BE2C (cell line): ENCODE results near the gene RNF150.

Experiments
- DNase-seq: peaks from one replicate; pipeline ENCODE4 v3.0.0-alpha.2; 2020
- H3K27me3 ChIP-seq: fragments of 250-450 bp; sonication (Bioruptor Pico); 2 replicates; pipeline ENCODE4 v1.5.1; 2020; ENCODE audit warnings: mild to moderate bottlenecking
- H3K36me3 ChIP-seq: fragments of 250-450 bp; sonication (Bioruptor Pico); 2 replicates; pipeline ENCODE4 v1.5.1; 2020; ENCODE audit warnings: mild to moderate bottlenecking
- H3K4me1 ChIP-seq: fragments of 250-450 bp; sonication (Bioruptor Pico); 2 replicates; pipeline ENCODE4 v1.5.1; 2020
- H3K4me3 ChIP-seq: 2 replicates; pipeline ENCODE4 v1.5.1; 2011; ENCODE audit warnings: low read depth, low read length
- H3K9me3 ChIP-seq: fragments of 250-450 bp; sonication (Bioruptor Pico); 2 replicates; pipeline ENCODE4 v1.5.1; 2020
- CTCF ChIP-seq: IDR thresholded peaks from 2 replicates; pipeline ENCODE4 v1.5.1; 2012; ENCODE audit warnings: mild to moderate bottlenecking, low read depth, low read length

RNF150 gene

GRCh38 chr4:140994015-140994414 lies 139.3 kb downstream of the RNF150 start:
- H3K36me3 ChIP-seq, result 0 out of 2 replicates have a peak, but pooled peaks cover 2% of the 10 kb centered on the region
- H3K9me3 ChIP-seq, result no peaks in the 10 kb centered on the region
- H3K27me3 ChIP-seq, result no peaks in the 10 kb centered on the region
- H3K4me3 ChIP-seq, result no peak overlapping the region
- no peak for DNase-seq
- no peaks in the 10 kb centered on the region for H3K4me1 ChIP-seq
- TF ChIP-seq CTCF, result no peak

- Histone ChIP-seq H3K4me3 (no peak overlapping the region), H3K4me1 (no peaks in the 10 kb centered on the region), H3K9me3 (no peaks in the 10 kb centered on the region), H3K36me3 (0 out of 2 replicates have a peak, but pooled peaks cover 2% of the 10 kb centered on the region), H3K27me3 (no peaks in the 10 kb centered on the region)
- DNase-seq, result peak; percentile 12
- no peak; the same call in 1 of the 2 replicates for TF ChIP-seq CTCF
Measured at GRCh38 chr4:140993370-140993769, 139.9 kb downstream of the RNF150 start.

GRCh38 chr4:140989944-140990343 lies 143.3 kb downstream of the RNF150 start:
- no peak for TF ChIP-seq CTCF
- no peaks in the 10 kb centered on the region for H3K4me1 ChIP-seq
- no peak for DNase-seq
- no peak overlapping the region for H3K4me3 ChIP-seq
- H3K9me3 ChIP-seq, result no peaks in the 10 kb centered on the region
- no peaks in the 10 kb centered on the region for H3K27me3 ChIP-seq
- 0 out of 2 replicates have a peak, but pooled peaks cover 2% of the 10 kb centered on the region for H3K36me3 ChIP-seq

- no peaks in the 10 kb centered on the region for H3K9me3 ChIP-seq
- H3K4me1 ChIP-seq, result peaks cover 2% of the 10 kb centered on the region; the same call in 1 of the 2 replicates
- no peak overlapping the region for H3K4me3 ChIP-seq
- no peak for DNase-seq
- H3K27me3 ChIP-seq, result no peaks in the 10 kb centered on the region
- no peaks in the 10 kb centered on the region for H3K36me3 ChIP-seq
- TF ChIP-seq CTCF, result no peak
Measured at GRCh38 chr4:140986045-140986444, 147.2 kb downstream of the RNF150 start.

DNA sequence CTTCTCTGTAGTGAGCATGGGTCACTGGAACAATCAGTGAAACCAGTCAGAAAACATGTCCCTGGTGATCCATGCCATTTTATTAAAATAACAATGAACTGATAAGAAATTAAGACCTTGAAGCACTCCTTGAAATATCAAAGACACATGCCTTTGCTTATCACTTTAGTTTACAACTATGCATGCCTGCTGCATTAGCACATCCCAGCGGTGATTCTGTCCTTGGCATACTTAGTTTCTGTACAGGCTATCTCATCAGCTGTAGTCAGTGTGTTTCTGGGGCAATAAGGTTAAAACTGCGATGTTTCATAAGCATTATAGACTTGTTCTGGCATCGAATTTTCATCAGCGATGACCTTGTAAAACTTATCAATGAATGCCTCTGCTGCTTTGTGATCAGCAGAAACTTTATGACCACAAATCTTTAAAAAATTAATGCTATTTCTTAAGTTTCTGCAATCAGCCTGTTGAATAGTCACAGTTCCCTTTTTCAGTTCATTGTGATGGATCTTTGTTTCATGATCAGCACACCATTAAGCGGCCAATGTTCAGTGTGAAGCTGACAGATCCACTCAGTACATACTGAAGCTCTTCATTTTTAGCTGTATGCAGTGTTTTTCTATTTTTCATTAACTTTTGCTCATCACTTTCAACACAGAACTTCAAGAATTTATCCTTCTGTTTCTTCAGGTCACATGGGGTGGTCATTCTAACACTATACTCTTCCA lies 150.5 kb downstream of the RNF150 start:
- Histone ChIP-seq H3K27me3 (no peaks in the 10 kb centered on the region), H3K4me3 (no peak overlapping the region), H3K36me3 (no peaks in the 10 kb centered on the region), H3K9me3 (no peaks in the 10 kb centered on the region), H3K4me1 (peaks cover 2% of the 10 kb centered on the region; the same call in 1 of the 2 replicates)
- TF ChIP-seq CTCF, result no peak
- no peak for DNase-seq
